Prostate gland (tissue), 2 donors: ENCODE results near the gene WASHC2A.
"Not testable (repeated sequence)": the region's sequence is repeated elsewhere in the genome, so short reads cannot be mapped to it uniquely, and the experiment has no call there.

Experiments used
- POLR2A ChIP-seq: fragments of 450-650 bp; IDR thresholded peaks from one replicate; pipeline ENCODE4 v1.6.1; 2016; ENCODE audit warnings: antibody characterized with exemption, mild to moderate bottlenecking
- TF ChIP-seq, protein P1 (sequence below), 4 experiments: fragments of 200-600 bp in 2 of 4; fragments of 450-650 bp in 2 of 4; sonication (generic) in 2 of 4; IDR thresholded peaks; 1 replicate in 3 of 4; 2 replicates in 1 of 4; pipeline ENCODE4 v1.5.1; 2016 to 2019; ENCODE audit warnings: antibody characterized with exemption in 4 of 4, mild to moderate bottlenecking in 2 of 4, moderate library complexity in 2 of 4

DNA sequence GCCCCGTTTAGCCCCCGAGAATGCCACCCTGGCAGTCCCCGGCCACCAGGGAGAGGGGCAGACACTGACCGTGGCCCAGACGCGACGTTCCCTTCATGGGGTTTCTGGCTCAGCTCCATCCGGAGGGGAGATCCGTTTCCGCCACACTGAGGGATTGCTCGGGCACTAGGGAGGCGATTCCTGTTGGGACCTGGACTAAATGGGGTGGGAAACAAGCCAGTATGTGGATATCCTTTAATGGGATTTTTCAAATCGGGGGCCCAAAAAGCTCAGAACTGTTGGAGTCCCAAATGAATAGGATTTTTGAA lies 552 bp downstream of the WASHC2A start:
- TF ChIP-seq POLR2A: not testable (repeated sequence)
- TF ChIP-seq, protein P1, sequence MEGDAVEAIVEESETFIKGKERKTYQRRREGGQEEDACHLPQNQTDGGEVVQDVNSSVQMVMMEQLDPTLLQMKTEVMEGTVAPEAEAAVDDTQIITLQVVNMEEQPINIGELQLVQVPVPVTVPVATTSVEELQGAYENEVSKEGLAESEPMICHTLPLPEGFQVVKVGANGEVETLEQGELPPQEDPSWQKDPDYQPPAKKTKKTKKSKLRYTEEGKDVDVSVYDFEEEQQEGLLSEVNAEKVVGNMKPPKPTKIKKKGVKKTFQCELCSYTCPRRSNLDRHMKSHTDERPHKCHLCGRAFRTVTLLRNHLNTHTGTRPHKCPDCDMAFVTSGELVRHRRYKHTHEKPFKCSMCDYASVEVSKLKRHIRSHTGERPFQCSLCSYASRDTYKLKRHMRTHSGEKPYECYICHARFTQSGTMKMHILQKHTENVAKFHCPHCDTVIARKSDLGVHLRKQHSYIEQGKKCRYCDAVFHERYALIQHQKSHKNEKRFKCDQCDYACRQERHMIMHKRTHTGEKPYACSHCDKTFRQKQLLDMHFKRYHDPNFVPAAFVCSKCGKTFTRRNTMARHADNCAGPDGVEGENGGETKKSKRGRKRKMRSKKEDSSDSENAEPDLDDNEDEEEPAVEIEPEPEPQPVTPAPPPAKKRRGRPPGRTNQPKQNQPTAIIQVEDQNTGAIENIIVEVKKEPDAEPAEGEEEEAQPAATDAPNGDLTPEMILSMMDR (IDR thresholded peaks at IDR 0.05): not testable (repeated sequence)
